ENCODE data around the gene BDH1.

The BDH1 gene

DNA sequence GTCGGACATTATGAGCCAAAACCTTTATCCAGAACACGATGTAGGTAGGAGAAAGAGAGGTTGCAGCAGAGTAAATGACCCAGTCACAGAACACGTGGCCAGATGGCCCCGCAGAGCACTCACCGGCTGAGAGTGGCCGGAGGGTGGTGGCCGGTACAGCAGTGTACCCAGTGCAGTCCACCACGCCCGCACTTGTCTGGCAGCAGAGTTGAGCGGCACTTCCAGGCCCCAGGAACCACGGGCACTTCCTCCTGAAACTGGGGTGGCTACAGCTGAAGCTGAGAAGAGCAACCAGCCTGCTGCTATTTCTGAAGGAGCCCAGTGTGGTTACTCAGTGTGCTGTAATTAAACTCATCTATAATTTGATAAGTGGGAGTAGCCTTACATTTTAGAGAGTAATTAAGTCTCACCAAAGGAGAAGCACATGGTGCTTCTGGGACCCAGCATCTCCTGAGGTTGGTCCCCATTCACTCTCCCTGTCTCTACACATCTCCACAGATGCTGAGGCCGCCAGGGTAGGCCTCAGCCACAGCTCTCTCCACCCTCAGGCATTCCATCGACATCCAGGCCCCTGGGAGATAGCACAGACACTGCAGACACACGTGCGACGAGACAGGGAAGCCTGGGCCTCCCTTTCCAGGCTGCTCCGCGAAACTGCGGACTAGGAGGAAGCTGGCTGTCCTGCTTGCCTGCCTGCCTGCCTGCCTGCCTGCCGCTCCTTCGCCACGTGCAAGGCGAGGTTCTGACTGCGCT is 49.8 kb downstream of the BDH1 start:
- DNase-seq (ENCODE audit: low read depth): no peak

DNA sequence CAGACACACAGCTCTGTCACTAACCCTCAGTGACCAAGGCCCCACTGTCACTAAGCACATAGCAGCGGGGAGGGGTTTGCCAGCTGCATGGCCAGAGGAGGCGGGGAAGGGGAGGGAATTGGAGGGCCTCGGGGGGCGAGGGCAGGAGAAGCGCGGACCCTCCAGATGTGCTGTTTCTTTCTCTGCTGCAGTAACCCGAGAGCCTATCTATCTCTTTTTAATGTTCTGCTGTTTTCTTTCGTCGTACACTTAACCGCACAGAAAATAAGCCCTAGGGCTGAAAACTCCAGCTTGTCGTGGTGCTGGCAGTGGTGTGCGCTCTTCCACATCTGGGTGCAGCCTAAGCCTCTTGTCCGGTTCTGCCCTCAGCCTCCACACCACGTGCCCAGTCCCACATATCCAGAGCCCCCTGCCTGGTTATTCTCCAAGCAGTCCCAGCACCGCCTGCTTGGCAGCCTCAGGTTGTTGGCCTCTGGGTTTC is 51.1 kb downstream of the BDH1 start:
- no peak for DNase-seq (ENCODE audit: low read depth)

DNA sequence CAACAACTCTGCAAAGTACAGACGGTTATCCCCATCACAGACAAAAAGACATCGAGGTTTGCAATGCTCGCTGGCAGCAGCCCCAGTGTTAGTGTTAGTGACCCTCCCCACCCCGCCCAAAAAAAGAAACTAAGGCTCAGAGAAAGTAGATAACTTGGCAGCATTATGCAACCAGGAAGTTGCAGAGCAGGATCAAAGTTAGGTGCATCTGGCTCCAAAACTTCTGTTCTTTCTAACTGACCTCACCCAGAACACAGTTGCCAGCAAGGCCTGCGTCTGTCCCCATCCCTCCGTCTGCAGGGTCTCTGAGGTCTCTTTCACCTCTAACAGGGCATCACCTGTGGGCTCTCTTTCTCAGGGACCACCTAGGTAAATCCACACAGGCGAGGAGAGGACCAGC is 51.5 kb downstream of the BDH1 start:
- DNase-seq (ENCODE audit: low read depth): no peak

DNA sequence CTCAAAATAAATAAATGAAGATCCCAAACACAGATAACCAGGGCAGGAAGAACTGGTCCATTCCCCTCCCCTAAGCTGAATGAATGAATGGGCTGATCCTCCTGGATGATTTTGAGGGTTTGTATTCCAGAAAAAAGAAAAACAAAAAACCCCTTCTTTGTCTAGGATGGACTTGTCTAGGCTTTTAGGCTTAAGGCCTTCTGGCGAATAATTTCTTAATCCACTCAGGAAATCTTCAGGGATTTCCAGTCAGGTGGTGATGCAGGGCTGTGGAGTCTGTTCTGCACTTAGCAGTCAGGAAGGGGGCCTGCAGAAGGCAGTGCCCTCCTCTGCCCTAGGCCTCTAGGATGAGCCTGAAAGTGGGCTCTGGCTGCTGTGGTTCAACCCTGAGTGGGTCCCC is 52.1 kb downstream of the BDH1 start:
- no peak for DNase-seq (ENCODE audit: low read depth)

DNA sequence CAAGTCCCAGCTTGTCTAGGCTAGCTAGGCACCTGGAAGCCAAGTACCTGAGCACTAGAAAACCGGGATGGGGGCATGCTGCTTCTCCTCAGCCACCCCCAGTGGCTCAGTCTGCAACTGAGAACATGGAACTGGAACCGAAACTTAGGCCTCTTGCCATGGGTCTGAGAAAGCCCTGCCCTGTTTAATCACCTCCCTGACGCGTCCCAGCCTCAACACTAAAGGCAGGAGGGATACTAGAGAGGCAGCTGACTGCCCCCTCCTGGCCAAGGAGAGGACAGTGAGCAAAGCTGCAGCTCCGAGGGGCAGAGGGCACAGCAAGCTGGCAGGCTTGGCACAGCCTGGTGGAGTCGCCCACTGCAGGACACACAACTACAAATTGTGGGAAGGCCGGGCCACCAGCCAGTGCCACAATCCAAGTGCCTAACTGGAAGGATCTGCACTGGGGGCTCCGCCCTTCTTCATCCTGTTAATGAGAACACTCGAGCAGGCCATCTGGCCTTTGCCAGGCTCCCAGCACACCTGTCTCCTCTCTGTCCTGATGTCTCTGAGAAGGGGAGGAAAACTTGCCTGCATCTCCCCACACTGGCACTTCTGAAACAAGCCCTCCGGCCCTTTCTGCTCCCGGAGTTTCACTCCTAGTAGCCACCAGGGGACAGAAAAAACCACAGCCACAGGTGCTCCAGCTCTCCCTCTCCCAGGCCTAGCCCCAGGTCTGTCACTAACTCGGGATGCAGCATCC is 53.7 kb downstream of the BDH1 start:
- no peak for DNase-seq (ENCODE audit: low read depth)

DNA sequence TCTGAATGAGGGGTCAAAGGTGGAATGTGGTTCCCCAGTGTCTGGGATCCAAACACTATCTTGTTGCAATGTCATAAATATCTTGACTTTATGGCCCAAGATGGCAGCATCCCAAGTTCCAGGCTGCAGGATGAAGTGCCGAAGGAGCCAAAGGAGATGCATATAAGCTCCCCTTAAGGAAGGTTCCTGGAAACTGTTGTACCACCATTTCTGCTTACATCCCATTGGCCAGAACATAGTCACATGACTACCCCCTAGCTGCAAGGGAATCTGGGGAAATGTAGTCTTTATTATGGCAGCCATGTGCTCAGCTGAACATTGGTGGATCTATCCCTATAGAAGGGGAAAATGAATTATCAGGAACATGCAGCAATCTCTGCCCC is 54.3 kb downstream of the BDH1 start:
- DNase-seq (ENCODE audit: low read depth): no peak

DNA sequence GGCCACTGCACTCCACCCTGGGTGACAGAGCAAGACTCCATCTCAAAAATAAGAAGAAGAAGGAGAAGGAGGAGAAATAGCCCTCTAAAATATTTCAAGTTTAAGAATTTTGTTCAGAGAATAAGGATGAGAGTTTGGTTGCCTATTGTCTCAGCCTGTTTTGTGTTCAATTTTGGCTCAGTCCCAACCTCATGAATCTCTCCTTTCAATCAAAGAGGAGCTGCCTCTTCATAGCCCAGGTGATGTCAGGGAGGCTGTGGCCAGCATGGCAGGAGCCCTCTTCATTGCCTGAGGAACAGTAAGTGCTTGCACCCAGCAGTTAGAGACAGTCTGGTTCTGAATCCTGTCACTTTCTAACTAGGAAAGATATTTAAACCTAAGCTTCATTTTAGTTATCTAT is 55.0 kb downstream of the BDH1 start:
- no peak for DNase-seq (ENCODE audit: low read depth)

DNA sequence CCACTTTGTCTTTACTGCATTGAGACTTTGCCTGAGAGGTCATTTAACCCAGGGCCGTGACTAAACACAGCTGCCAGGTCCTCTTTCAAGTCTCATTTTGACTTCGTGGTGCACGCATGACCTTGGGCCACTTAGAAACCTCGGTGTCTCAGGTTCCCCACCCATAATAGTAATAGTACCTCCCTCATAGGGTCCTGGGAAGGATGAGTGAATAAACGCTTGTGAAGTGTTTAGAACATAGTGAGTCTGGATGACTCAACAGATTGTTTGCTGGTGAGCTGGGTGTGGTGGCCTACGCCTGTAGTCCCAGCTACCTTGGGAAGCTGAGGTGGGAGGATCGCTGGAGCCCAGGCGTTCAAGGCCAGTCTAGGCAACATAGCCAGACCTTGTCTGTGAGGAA is 56.3 kb downstream of the BDH1 start:
- DNase-seq (ENCODE audit: low read depth): no peak

DNA sequence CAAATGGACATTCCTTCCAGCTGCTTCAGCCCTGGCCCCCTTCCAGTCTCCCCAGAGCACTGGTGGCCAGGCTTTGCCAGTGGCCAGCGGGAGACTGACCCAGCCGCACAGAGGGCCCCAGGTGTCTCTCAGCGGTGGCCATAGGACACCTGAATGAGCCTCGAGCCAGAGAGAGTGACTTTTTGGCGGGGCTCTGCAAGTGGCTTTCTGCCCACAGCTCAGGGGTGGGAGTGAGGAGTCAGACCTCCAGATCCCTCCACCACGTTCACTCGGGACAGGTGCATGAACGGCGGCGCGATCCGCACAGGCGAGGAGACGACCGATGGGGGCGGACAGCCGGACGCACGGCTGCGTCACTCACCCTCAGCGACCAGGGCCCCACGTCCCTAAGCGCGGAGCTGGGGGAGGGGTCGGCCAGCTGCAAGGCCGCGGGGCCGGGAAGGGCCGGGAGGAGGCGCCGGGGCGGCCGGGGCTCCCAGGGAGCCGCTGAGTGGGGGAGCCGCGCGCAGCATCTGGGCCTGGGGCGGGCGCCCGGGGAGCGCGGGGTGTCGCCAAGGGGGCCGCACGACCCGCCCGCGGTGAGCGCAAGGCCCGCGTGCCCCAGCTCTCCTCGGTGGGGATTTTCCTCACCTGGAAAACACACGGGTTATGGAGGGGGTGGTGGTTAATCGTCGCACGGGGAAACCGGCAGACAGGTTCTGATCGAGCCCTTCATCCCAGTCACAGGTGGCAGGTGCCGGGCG is 57.1 kb downstream of the BDH1 start:
- no peak for DNase-seq (ENCODE audit: low read depth)

DNA sequence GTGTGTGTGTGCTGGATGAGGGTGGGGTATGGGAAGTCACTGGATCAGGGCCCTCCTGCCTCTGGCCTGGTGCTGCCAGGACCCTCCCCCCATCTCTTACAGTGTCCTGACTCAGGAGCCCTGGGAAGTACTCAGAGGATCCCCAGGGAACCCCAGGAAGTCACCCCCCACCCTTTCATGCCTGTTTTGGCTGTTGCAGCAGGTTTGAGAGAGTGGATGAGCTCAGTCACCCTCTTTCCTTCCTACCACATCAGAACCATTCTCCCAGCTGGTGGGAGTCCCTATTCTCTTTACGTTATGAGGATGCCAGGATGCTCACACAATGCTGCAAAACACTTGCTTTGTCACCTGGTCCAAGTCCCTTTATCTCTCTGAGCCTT is 59.0 kb downstream of the BDH1 start:
- DNase-seq (ENCODE audit: low read depth): no peak

DNA sequence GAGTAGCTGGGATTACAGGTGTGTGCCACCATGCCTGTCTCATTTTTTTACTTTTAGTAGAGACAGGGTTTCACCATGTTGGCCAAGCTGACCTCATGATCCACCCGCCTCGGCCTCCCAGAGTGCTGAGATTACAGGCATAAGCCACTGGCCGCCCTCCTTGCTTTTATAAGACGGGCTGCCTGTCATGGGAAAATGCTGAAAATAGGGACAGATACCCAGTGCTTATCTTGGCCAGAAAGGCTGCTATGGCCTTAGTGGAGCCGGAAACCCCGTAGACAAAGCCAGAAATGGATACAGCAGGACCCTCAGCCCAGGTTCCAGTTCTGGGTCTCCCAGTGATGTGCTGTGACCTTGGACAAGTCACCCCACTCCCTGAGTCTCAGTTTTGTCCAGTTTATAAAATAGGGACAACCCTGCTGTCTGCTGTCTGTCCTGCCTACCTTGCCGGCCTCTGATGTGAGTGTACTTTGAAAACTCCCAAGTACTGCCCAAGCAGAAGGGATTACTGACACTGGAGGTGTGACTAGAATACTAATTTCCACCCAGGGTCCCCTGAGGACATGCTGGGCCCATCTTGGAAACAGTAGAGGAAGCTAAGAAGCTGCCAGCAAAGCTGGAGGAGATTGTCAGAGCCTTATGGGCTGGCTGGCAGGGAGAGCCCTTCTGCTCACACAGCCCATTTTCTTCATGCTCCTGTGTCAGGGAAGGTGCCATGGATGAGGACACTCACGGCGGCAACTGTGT is 59.6 kb downstream of the BDH1 start:
- no peak for DNase-seq (ENCODE audit: low read depth)

DNA sequence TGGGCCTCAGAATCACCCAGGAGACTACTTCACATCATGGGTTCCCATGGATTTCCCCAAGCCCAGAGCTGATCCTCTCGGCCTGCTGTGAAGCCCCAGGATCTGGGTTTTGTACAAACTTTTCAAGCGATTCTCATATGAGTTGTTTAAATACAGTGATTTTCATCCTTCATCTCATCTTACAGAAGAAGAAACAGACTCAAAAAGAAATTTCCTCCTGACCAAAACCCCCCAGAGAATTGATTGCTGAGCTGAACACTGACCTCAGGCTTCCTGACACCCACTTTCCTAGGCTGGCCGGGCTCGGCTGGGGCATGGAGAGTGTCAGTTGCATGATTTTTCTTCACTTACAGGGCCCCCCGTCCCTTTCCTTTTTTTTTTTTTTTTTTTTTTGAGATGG is 60.3 kb downstream of the BDH1 start:
- no peak for DNase-seq (ENCODE audit: low read depth)

DNA sequence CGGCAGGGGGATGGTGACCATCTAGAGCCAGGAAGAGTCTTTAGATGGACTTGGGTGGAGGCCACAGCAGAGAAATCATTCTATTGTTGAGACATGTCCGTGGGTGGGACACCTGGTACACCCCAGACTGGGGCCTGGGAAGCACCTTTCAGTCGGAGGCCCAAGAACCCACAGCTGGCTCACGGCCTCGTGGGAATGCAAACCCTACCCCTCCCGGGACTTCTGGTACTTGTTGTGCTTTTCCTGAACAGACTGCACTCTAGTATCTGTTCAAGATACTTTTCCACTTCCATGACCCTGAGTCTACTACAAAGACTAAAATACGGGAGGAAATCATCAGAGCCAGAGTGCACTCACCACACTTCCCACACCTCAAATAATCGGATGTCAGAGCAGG is 60.7 kb downstream of the BDH1 start:
- no peak for DNase-seq (ENCODE audit: low read depth)

DNA sequence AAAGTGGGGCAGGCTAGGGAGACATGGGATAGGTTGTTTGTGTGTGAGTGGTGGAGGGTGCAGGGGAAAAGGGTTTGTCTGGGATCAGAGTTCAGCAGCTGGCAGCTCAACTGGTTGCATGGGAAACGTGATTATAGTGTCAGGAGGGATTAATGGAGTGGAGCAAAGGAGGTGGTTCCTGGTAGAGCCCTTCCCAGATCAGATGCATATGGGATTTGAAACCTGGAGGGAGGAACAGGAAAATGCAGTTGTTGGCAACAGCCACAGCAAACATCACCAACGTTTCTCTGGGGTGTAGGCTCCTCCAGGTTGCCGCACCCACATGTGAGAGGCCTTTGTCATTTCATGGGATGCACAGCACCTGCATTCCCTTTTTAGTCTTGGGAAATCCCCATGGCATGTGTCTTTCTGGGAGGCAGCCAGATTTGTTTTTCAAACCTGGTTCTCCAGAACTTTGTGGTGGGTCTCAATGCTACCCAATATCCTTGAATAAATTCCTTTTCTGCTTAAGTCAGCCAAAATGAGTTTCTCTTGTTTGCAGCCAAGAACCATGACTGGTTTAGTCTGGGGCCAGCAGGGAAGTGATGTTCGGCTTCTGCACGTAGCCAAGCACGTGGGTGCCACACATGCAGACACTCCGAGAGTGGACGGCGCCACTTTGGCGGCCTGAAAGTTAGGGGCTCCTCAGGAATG is 61.3 kb downstream of the BDH1 start:
- no peak for DNase-seq (ENCODE audit: low read depth)

DNA sequence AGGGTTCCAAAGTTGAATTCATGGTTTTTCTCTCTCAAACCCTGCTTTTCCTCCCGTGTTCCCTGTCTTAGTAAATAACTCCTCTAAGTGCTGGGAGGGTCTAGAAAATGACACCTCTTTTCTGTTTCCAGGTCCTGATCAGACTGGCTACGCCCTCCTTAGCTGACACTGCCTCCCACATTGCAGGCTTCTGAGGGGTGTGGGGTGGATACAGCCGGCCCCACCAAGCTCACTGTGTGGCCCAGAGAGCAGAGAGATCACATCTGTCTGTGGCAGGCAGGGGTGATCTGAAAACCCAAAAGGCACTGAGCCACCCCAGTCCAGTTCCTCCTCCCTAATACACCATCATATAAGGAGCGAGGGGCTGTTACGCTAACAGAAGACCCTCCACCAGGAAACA is 62.7 kb downstream of the BDH1 start:
- no peak for DNase-seq (ENCODE audit: low read depth)

DNA sequence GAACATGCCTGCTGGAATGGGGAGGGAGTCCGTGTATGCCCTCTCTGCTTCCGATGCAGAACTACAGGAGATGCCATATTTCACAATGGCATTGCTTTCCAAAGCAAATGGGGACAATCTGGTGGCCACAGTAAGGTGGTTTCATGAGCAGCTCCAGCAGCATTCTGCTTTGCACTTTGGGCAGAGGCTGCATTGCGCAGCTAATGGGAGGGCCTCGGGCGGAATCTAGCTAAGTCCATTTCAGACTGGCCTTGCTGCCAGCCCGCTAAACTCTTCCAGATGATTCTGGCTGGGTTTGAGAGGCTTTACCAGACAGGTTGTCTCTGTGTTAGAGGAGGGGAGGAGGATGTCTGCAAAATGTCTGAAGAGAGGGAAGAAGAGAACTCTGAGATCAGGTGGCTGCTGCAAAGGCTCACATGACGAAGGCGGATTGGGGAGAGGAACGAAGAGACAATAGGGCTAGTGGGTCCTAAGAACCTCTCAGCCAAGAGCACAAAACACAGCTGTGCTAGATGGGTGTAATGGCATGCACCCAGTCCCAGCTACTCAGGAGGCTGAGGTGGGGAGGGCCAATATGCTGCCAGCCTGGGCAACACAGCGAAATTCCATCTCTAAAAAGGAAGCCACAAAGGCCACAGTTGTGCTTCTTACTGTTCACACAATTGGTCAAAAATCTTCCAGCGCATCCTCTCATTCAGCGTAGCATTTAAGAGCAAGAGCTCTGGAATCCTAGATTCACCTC is 63.7 kb downstream of the BDH1 start:
- no peak for DNase-seq (ENCODE audit: low read depth)

DNA sequence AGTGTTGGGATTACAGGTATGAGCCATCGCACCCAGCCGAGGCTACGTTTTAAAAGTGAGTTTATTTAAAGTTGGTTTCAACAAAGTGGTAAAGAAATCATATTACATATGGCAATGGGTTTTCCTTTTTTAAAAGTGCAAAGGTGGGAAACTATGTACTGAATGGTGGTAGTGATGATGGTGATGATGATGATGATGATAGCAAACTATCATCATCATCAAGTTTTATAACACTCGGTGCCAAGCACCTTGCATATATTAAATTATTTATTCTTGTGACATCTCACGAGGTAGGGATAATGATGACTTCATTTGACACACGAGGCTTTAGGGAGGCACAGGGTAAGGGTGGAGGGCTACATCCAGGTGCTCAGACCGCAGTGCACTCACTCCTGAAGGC is 64.3 kb downstream of the BDH1 start:
- DNase-seq (ENCODE audit: low read depth): no peak

DNA sequence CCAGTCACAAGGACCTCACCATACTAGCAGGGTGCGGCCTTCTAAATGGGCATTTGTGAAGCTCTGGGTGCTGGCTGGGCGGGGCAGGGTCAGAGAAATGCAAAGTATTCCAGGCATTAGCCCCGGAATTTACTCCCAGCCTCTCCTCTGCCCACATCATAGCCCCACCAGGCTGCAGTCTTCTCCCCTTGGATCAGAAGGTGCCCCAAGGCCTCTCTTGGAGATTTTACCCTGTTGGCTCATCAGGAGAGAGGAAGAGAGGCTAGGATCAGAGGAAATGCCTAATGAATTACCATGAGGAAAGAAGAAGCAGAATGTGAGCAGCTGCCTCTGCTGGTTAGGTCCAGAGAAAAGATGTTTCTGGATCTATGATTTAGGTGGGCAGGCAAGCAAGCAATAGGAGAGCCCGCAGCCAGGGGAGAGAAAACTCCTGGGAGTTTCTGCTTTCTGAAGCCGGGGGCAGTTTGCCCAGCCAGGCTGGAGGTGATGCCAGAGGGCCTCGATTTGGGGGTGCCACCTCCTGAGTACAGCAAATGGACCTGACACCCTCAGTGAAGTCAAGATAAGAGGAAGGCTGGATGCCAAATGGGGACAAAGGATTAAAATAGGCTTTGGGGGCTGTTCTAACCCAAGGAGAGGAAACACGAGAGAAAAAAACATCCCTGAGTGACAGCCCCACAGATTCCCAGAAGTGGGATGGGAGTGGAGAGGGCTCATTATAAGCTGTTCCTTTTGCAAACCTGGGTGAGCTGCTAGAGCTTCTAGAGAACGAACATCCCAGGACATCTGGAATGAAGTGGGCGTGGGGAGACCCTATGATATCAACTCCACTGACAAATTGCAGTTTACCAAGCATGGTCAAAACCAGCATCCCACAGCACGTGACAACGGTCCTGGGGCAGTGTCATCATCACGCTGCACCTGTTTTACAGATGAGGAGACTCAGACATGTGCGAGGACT is 65.4 kb downstream of the BDH1 start:
- DNase-seq (ENCODE audit: low read depth): no peak

DNA sequence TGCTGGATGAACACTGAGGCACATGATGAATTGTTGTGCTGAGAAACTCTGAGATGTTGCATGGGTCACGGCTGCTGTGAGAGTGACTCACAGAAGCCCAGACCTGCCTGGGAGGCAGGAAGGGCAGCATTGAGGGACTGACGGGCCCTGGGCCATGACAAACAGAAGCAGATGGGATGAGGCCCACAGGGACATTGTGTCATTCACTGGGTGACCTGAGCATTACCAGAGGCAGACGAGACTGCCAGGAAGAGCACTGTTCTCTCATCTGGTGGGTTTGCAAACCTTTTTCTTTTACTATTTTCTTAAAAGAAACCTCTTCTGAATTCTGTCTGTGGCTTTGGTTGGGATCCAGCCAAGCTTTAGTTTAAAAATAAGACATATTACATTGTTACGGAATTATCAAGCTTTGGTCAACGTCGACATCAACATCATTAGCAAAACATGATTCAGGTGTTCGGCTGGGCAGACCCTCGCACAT is 67.8 kb downstream of the BDH1 start:
- DNase-seq (ENCODE audit: low read depth): no peak

DNA sequence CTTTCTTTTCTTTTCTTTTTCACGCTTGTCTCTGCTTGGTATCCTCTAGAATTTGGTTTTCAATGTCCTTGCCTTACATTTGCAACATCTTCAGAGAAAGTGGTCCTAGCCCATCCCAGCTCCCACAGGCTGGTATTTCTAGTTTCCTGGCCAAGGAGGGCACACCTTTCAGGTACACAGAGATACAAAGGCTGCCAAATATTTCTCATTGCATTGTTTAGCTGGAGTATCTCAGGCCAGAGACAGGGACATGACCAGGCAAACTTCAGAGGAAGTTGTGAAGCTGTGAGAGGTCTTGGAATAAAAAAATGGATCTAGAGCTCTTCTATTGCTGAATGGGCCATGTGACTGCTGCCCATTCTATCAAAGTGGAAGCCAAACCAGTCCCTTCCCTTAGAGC is 68.9 kb downstream of the BDH1 start:
- no peak for DNase-seq (ENCODE audit: low read depth)
